ENCODE data around the gene BTD. TPM values are rescaled to one million over a fixed set of nuclear protein-coding genes. Genes with fewer than 3 reads are reported as not detected.

BTD gene
- total and polyA plus RNA-seq, 12 donors, result 4.8 to 17.2 (median 13.0) TPM

- DNase-seq, result no peak
- TF ChIP-seq CTCF (IDR thresholded peaks at IDR 0.05), result no peak
- Histone ChIP-seq H3K4me3 (no peak overlapping the region), H3K27ac (no peak overlapping the region), H3K27me3 (no peaks in the 10 kb centered on the region), H3K36me3 (peaks cover 0 to 53% (median 0%) of the 10 kb centered on the region in 9 donors), H3K9me3 (no peaks in the 10 kb centered on the region), H3K4me1 (peaks cover 0 to 7% (median 0%) of the 10 kb centered on the region in 9 donors)
- 96 to 99% methylated on average over 3 of the region's 3 CpGs for WGBS, 2 donors
- intact Hi-C loops (cut with DNase I), result no loop called here
- no peak for ATAC-seq
Measured at GRCh38 chr3:15667484-15667883, 65.9 kb downstream of the BTD start.

DNA sequence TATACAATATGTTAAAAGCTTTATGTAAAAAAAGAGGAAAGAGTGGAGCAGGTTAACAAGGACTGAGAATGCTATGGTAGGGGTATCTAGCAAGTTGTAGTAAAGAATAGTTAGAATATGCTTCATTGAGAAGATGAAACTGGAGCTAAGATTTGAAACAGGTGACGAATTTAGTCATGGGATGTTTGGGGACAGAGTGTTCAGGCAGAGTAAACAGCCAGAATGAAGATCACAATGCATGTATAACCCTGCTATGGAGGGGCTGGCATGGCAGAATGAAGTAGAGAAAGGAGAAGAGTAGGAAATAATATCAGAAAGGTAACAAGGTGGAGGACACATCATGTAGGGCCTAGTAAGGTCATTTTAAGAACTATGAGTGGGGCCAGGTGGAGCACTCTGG is 72.0 kb downstream of the BTD start:
- H3K4me3 ChIP-seq, result no peak overlapping the region
- H3K36me3 ChIP-seq, result peaks cover 0 to 98% (median 21%) of the 10 kb centered on the region in 9 donors
- no peaks in the 10 kb centered on the region for H3K27me3 ChIP-seq
- H3K9me3 ChIP-seq, result no peaks in the 10 kb centered on the region
- ATAC-seq (no peak), DNase-seq (no peak)
- TF ChIP-seq CTCF (IDR thresholded peaks at IDR 0.05), result no peak
- H3K27ac ChIP-seq, result no peak overlapping the region
- no peaks in the 10 kb centered on the region for H3K4me1 ChIP-seq
- 94 to 97% methylated on average over 1 of the region's 1 CpG for WGBS, 2 donors
- intact Hi-C loops (cut with DNase I), result no loop called here

- H3K36me3 ChIP-seq, result peaks cover 0 to 91% (median 21%) of the 10 kb centered on the region in 9 donors
Measured at GRCh38 chr3:15676259-15676658, 74.7 kb downstream of the BTD start.

GRCh38 chr3:15679306-15679705 is 77.8 kb downstream of the BTD start:
- WGBS, 2 donors, result 71 to 81% methylated on average over 5 of the region's 5 CpGs
- DNase-seq, result no peak
- no peak for TF ChIP-seq CTCF (IDR thresholded peaks at IDR 0.05)
- H3K36me3 ChIP-seq, result peaks cover 0 to 80% (median 21%) of the 10 kb centered on the region in 9 donors
- no peak overlapping the region for H3K27ac ChIP-seq
- H3K4me3 ChIP-seq, result no peak overlapping the region
- H3K27me3 ChIP-seq, result no peaks in the 10 kb centered on the region
- H3K9me3 ChIP-seq, result no peaks in the 10 kb centered on the region
- H3K4me1 ChIP-seq, result peaks cover 0 to 29% (median 14%) of the 10 kb centered on the region in 9 donors
- ATAC-seq, result no peak
- intact Hi-C loops (cut with DNase I), result no loop called here

More at GRCh38 chr3:15676259-15676658, 74.7 kb downstream of the BTD start:
- intact Hi-C loops (cut with DNase I), result no loop called here
- WGBS, 2 donors, result 90 to 95% methylated on average over 2 of the region's 2 CpGs
- Histone ChIP-seq H3K4me1 (peaks cover 0 to 5% (median 0%) of the 10 kb centered on the region in 9 donors), H3K9me3 (no peaks in the 10 kb centered on the region), H3K27ac (no peak overlapping the region), H3K4me3 (no peak overlapping the region), H3K27me3 (no peaks in the 10 kb centered on the region)
- no peak for DNase-seq
- TF ChIP-seq CTCF (IDR thresholded peaks at IDR 0.05), result no peak
- no peak for ATAC-seq
